GM12878 (cell line): Measurements from ENCODE around the gene TIMM10.

Source experiments
- CBX5 ChIP-seq: sonication (generic); IDR thresholded peaks from 2 replicates; pipeline ENCODE4 v1.6.1; 2016; ENCODE audit warnings: low read depth, moderate library complexity, mild to moderate bottlenecking, inconsistent platforms
- CHD1 ChIP-seq: IDR thresholded peaks from 2 replicates; pipeline ENCODE4 v1.6.1; 2012; ENCODE audit warnings: low read depth, low read length, improper control_type of control experiment
- JUND ChIP-seq: IDR thresholded peaks from 2 replicates; pipeline ENCODE4 v1.6.1; 2012; ENCODE audit warnings: low read depth, mild to moderate bottlenecking, low read length, improper control_type of control experiment, moderate library complexity
- NFYB ChIP-seq: IDR thresholded peaks from 2 replicates; pipeline ENCODE4 v1.6.1; 2011; ENCODE audit warnings: low read depth, mild to moderate bottlenecking, low read length, improper control_type of control experiment, moderate library complexity; ENCODE audit not compliant: insufficient read depth
- RCOR1 ChIP-seq: conservative IDR thresholded peaks from 2 replicates; pipeline ENCODE4 v1.6.1; 2012; ENCODE audit warnings: low read depth, low read length, improper control_type of control experiment
- TF ChIP-seq, protein P1 (sequence below), 3 experiments: IDR thresholded peaks in 2 of 3; conservative IDR thresholded peaks in 1 of 3; 2 replicates each; pipeline ENCODE4 v1.5.1; 2011; ENCODE audit warnings: low read depth in 3 of 3, low read length in 3 of 3, mild to moderate bottlenecking in 3 of 3, control low read depth in 2 of 3, moderate library complexity in 2 of 3, inconsistent platforms in 1 of 3, mixed read lengths in 1 of 3; ENCODE audit not compliant: control insufficient read depth in 2 of 3, insufficient read depth in 1 of 3; ENCODE audit errors: extremely low read depth in 1 of 3

DNA sequence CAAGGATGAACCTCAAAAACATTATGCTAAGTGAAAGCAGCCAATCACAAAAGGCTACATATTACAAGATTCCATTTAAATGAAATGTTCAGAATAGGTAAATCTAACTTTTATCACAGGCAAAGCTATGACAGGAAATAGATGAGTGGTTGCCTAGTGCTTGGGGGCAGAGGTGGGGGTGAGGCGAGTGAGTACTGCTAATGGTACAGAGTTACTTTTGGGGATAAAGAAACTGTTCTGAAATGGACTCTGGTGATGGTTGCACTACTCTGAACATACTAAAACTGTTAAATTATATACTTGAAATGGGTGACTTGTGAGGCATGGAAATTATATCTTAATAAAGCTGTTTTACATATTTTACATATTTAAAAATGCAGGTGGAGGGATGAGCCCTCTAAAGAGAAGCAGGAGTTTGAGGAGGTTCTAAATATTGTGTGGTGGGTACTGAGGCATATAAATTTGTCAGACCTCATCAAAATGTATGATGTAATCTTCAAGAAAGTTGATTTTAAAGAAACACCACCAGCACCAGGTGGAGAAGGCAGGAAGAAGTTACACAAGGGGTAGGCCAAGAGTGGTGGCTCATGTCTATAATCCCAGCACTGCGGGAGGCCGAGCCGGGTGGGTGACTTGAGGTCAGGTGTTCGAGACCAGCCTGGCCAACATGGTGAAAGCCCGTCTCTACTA, 18.7 kb downstream of the TIMM10 start:
- TF ChIP-seq NFYB (no peak), CHD1 (no peak), JUND (no peak), CBX5 (no peak), RCOR1 (no peak)
- TF ChIP-seq, protein P1, sequence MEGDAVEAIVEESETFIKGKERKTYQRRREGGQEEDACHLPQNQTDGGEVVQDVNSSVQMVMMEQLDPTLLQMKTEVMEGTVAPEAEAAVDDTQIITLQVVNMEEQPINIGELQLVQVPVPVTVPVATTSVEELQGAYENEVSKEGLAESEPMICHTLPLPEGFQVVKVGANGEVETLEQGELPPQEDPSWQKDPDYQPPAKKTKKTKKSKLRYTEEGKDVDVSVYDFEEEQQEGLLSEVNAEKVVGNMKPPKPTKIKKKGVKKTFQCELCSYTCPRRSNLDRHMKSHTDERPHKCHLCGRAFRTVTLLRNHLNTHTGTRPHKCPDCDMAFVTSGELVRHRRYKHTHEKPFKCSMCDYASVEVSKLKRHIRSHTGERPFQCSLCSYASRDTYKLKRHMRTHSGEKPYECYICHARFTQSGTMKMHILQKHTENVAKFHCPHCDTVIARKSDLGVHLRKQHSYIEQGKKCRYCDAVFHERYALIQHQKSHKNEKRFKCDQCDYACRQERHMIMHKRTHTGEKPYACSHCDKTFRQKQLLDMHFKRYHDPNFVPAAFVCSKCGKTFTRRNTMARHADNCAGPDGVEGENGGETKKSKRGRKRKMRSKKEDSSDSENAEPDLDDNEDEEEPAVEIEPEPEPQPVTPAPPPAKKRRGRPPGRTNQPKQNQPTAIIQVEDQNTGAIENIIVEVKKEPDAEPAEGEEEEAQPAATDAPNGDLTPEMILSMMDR (IDR thresholded peaks at IDR 0.05 in 2 of 3, conservative IDR thresholded peaks at IDR 0.05 in 1 of 3; ENCODE audit: control insufficient read depth in 2 of 3, extremely low read depth in 1 of 3, insufficient read depth in 1 of 3, low read depth in 3 of 3, low read length in 3 of 3): no peak
